ENCODE results near the gene ALKBH3.

DNA sequence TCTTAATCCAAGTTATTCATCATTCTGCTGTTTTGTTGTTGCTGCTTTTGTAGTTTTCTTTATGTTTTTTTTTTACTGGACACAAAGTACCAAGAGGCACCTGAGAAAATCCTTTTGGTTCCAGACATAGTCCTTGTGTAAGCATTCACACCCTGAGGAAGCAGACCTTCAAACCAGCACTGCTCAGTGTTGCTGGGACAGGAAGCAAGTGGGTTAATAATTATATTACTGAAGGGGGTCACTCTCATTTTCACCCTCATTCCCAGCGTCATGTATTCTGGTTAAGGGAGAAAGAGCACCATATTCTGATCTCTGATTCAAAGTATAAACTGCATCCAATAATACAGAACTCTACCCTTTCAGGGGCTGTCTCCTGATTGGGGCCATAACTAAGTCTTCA lies 5.9 kb upstream of the ALKBH3 start:
- TF ChIP-seq, protein P1, sequence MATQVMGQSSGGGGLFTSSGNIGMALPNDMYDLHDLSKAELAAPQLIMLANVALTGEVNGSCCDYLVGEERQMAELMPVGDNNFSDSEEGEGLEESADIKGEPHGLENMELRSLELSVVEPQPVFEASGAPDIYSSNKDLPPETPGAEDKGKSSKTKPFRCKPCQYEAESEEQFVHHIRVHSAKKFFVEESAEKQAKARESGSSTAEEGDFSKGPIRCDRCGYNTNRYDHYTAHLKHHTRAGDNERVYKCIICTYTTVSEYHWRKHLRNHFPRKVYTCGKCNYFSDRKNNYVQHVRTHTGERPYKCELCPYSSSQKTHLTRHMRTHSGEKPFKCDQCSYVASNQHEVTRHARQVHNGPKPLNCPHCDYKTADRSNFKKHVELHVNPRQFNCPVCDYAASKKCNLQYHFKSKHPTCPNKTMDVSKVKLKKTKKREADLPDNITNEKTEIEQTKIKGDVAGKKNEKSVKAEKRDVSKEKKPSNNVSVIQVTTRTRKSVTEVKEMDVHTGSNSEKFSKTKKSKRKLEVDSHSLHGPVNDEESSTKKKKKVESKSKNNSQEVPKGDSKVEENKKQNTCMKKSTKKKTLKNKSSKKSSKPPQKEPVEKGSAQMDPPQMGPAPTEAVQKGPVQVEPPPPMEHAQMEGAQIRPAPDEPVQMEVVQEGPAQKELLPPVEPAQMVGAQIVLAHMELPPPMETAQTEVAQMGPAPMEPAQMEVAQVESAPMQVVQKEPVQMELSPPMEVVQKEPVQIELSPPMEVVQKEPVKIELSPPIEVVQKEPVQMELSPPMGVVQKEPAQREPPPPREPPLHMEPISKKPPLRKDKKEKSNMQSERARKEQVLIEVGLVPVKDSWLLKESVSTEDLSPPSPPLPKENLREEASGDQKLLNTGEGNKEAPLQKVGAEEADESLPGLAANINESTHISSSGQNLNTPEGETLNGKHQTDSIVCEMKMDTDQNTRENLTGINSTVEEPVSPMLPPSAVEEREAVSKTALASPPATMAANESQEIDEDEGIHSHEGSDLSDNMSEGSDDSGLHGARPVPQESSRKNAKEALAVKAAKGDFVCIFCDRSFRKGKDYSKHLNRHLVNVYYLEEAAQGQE (IDR thresholded peaks at IDR 0.05; ENCODE audit: low read depth, low read length) = no peak
- TF ChIP-seq ZNF207 (IDR thresholded peaks at IDR 0.05; ENCODE audit: borderline replicate concordance) (no peak), MXI1 (IDR thresholded peaks at IDR 0.05; ENCODE audit: low read depth, low read length) (no peak), HDAC2 (IDR thresholded peaks at IDR 0.05) (no peak), ESRRA (IDR thresholded peaks at IDR 0.05; ENCODE audit: low read length) (no peak), MEF2A (IDR thresholded peaks at IDR 0.05; ENCODE audit: insufficient read depth, low read depth, low read length) (no peak), SREBF1 (IDR thresholded peaks at IDR 0.05; ENCODE audit: low read length) (no peak)
- TF ChIP-seq, protein P2, sequence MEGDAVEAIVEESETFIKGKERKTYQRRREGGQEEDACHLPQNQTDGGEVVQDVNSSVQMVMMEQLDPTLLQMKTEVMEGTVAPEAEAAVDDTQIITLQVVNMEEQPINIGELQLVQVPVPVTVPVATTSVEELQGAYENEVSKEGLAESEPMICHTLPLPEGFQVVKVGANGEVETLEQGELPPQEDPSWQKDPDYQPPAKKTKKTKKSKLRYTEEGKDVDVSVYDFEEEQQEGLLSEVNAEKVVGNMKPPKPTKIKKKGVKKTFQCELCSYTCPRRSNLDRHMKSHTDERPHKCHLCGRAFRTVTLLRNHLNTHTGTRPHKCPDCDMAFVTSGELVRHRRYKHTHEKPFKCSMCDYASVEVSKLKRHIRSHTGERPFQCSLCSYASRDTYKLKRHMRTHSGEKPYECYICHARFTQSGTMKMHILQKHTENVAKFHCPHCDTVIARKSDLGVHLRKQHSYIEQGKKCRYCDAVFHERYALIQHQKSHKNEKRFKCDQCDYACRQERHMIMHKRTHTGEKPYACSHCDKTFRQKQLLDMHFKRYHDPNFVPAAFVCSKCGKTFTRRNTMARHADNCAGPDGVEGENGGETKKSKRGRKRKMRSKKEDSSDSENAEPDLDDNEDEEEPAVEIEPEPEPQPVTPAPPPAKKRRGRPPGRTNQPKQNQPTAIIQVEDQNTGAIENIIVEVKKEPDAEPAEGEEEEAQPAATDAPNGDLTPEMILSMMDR (IDR thresholded peaks at IDR 0.05 in 2 of 3, conservative IDR thresholded peaks at IDR 0.05 in 1 of 3; ENCODE audit: control insufficient read depth in 2 of 3, extremely low read depth in 1 of 3, insufficient read depth in 1 of 3, low read depth in 3 of 3, low read length in 3 of 3) = no peak
- TF ChIP-seq, protein P3, sequence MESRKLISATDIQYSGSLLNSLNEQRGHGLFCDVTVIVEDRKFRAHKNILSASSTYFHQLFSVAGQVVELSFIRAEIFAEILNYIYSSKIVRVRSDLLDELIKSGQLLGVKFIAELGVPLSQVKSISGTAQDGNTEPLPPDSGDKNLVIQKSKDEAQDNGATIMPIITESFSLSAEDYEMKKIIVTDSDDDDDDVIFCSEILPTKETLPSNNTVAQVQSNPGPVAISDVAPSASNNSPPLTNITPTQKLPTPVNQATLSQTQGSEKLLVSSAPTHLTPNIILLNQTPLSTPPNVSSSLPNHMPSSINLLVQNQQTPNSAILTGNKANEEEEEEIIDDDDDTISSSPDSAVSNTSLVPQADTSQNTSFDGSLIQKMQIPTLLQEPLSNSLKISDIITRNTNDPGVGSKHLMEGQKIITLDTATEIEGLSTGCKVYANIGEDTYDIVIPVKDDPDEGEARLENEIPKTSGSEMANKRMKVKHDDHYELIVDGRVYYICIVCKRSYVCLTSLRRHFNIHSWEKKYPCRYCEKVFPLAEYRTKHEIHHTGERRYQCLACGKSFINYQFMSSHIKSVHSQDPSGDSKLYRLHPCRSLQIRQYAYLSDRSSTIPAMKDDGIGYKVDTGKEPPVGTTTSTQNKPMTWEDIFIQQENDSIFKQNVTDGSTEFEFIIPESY (IDR thresholded peaks at IDR 0.05) = no peak

All from GM12878 (cell line).